Lung (tissue), 12 donors: ENCODE measurements around the gene GABBR1. TPM values are rescaled to one million over a fixed set of nuclear protein-coding genes. Genes with fewer than 3 reads are reported as not detected.

ENCODE experiments used
- ATAC-seq: fragments of 200-7000 bp; cut with Tn5 transposase; one replicate; pipeline ENCODE4 v1.9.1; 2020; ENCODE audit warnings: moderate number of reproducible peaks; ENCODE audit not compliant: insufficient read depth, low FRiP score
- DNase-seq, 3 donors: peaks; one replicate each; pipeline ENCODE4 v3.0.0-alpha.2; 2013 to 2017
- H3K27ac ChIP-seq, 2 donors: one replicate each; pipeline ENCODE4 v1.5.1; 2013; ENCODE audit warnings: mild to moderate bottlenecking in 2 of 2, moderate library complexity in 2 of 2, control low read depth in 1 of 2, inconsistent platforms in 1 of 2, low read depth in 1 of 2, low read length in 1 of 2
- H3K27me3 ChIP-seq, 3 donors: one replicate each; pipeline ENCODE4 v1.5.1; 2013; ENCODE audit warnings: low read length in 2 of 3; ENCODE audit not compliant: control insufficient read depth in 3 of 3, insufficient read depth in 3 of 3
- H3K36me3 ChIP-seq, 4 donors: one replicate each; pipeline ENCODE4 v1.5.1; 2013; ENCODE audit warnings: low read length in 4 of 4, mild to moderate bottlenecking in 1 of 4, moderate library complexity in 1 of 4; ENCODE audit not compliant: control insufficient read depth in 4 of 4, insufficient read depth in 4 of 4
- H3K4me1 ChIP-seq, 5 donors: one replicate each; pipeline ENCODE4 v1.5.1; 2013; ENCODE audit warnings: low read length in 5 of 5, mild to moderate bottlenecking in 2 of 5, moderate library complexity in 1 of 5; ENCODE audit not compliant: control insufficient read depth in 5 of 5, insufficient read depth in 5 of 5
- H3K4me3 ChIP-seq: one replicate; pipeline ENCODE4 v1.5.1; 2013; ENCODE audit warnings: mild to moderate bottlenecking, control low read depth, moderate library complexity
- H3K9ac ChIP-seq, 2 donors: one replicate each; pipeline ENCODE4 v1.5.1; 2013; ENCODE audit warnings: low read length in 2 of 2, control low read depth in 1 of 2; ENCODE audit not compliant: insufficient read depth in 1 of 2
- H3K9me3 ChIP-seq, 4 donors: one replicate each; pipeline ENCODE4 v1.5.1; 2013; ENCODE audit warnings: low read length in 3 of 4, mild to moderate bottlenecking in 1 of 4, moderate library complexity in 1 of 4; ENCODE audit not compliant: control insufficient read depth in 4 of 4, insufficient read depth in 3 of 4
- CTCF ChIP-seq: IDR thresholded peaks from 2 replicates; pipeline ENCODE4 v1.5.1; 2012; ENCODE audit warnings: mild to moderate bottlenecking; ENCODE audit errors: control extremely low read depth, extremely low read depth
- WGBS, 2 donors: extraction: QIAGEN DNeasy Blood & Tissue Kit; methylation state at CpG; one replicate each; pipeline ENCODE4 v1.1.7; 2013; 5-methylcytosine and 5-hydroxymethylcytosine counted together
- polyA plus RNA-seq, 2 donors: library from polyadenylated mRNA; stranded (reverse); fragments of 200-250 nt; gene quantifications; one replicate each; pipeline ENCODE4 v1.2.1, GENCODE V29; 2013
- total RNA-seq, 2 donors: library from RNA; depleted of rRNA in 1 of 2; stranded (reverse); fragments of >200 nt in 1 of 2; gene quantifications; one replicate each; pipeline ENCODE4 v1.2.1, GENCODE V29; 2014 to 2021
- donor health status: control.
- donor health status: control.
- donor health status: Bipolar disorder and iron deficiency.
- donor health status: healthy.
- donor health status: DM: yes; HTN: yes; CAD: no.

The GABBR1 gene
- total and polyA plus RNA-seq, 4 donors: 12.9 to 35.7 (median 25.0) TPM

- H3K27ac ChIP-seq: no peak overlapping the region
Observed at GRCh38 chr6:29552512-29553051, 80.4 kb downstream of the GABBR1 start.

GRCh38 chr6:29547573-29547972 is 85.4 kb downstream of the GABBR1 start:
- Histone ChIP-seq H3K4me3 (no peak overlapping the region), H3K9ac (no peak overlapping the region), H3K27ac (no peak overlapping the region), H3K4me1 (no peaks in the 10 kb centered on the region), H3K36me3 (no peaks in the 10 kb centered on the region), H3K9me3 (peaks cover 0 to 3% (median 0%) of the 10 kb centered on the region in 4 donors), H3K27me3 (peaks cover 0 to 20% (median 3%) of the 10 kb centered on the region in 3 donors)
- no peak for ATAC-seq
- no peak for DNase-seq
- TF ChIP-seq CTCF: no peak
- WGBS, 2 donors: 41 to 67% methylated on average over 3 of the region's 3 CpGs

More at GRCh38 chr6:29552512-29553051, 80.4 kb downstream of the GABBR1 start:
- no peak for TF ChIP-seq CTCF
- peak in 2 of 3 donors; percentile 83 to 88 for DNase-seq
- ATAC-seq: peak; percentile 59
- Histone ChIP-seq H3K36me3 (no peaks in the 10 kb centered on the region), H3K9ac (no peak overlapping the region), H3K4me3 (no peak overlapping the region), H3K4me1 (peaks cover 0 to 17% (median 6%) of the 10 kb centered on the region in 5 donors), H3K9me3 (peaks cover 0 to 6% (median 0%) of the 10 kb centered on the region in 4 donors), H3K27me3 (peaks cover 5 to 55% (median 28%) of the 10 kb centered on the region in 3 donors)
- WGBS, 2 donors: 32 to 35% methylated on average over 5 of the region's 5 CpGs

- Histone ChIP-seq H3K4me3 (no peak overlapping the region), H3K27me3 (peaks cover 0 to 3% (median 0%) of the 10 kb centered on the region in 3 donors), H3K4me1 (no peaks in the 10 kb centered on the region), H3K9ac (no peak overlapping the region), H3K36me3 (no peaks in the 10 kb centered on the region), H3K27ac (no peak overlapping the region), H3K9me3 (peaks cover 0 to 3% (median 0%) of the 10 kb centered on the region in 4 donors)
- TF ChIP-seq CTCF: no peak
- ATAC-seq (no peak), DNase-seq (no peak)
- 72 to 77% methylated on average over 4 of the region's 4 CpGs for WGBS, 2 donors
Observed at GRCh38 chr6:29537714-29538403, 95.1 kb downstream of the GABBR1 start.
